IgD-negative memory B cell (primary cell): ENCODE results near the gene DLG1. TPM values are rescaled to one million over a fixed set of nuclear protein-coding genes. Genes with fewer than 3 reads are reported as not detected.

Experiments used
- H3K27ac Mint-ChIP-seq, 3 donors: one replicate each; pipeline ENCODE4 v1.8.0; 2020 to 2022; ENCODE audit warnings: mild to moderate bottlenecking in 3 of 3, mixed read lengths in 3 of 3, moderate library complexity in 1 of 3
- H3K27me3 Mint-ChIP-seq: one replicate; pipeline ENCODE4 v1.8.0; 2021; ENCODE audit warnings: mixed read lengths
- H3K36me3 Mint-ChIP-seq: one replicate; pipeline ENCODE4 v1.8.0; 2020; ENCODE audit warnings: mild to moderate bottlenecking, mixed read lengths
- H3K4me1 Mint-ChIP-seq, 3 donors: one replicate each; pipeline ENCODE4 v1.8.0; 2020 to 2022; ENCODE audit warnings: mixed read lengths in 3 of 3, mild to moderate bottlenecking in 1 of 3
- H3K4me3 Mint-ChIP-seq, 4 donors: one replicate each; pipeline ENCODE4 v1.8.0; 2020 to 2022; ENCODE audit warnings: mild to moderate bottlenecking in 4 of 4, mixed read lengths in 4 of 4, moderate library complexity in 3 of 4
- H3K9me3 Mint-ChIP-seq, 3 donors: one replicate each; pipeline ENCODE4 v1.8.0; 2020 to 2021; ENCODE audit warnings: mixed read lengths in 3 of 3, mild to moderate bottlenecking in 1 of 3
- polyA plus RNA-seq: library from polyadenylated mRNA; unstranded; fragments of 300-500 nt; fragmentation: Illumina TruSeq; gene quantifications from one replicate; pipeline ENCODE4 v1.2.3, GENCODE V29; 2021

The DLG1 gene
- polyA plus RNA-seq, 1 donor from 2014 or later, result 28.6 TPM

DNA sequence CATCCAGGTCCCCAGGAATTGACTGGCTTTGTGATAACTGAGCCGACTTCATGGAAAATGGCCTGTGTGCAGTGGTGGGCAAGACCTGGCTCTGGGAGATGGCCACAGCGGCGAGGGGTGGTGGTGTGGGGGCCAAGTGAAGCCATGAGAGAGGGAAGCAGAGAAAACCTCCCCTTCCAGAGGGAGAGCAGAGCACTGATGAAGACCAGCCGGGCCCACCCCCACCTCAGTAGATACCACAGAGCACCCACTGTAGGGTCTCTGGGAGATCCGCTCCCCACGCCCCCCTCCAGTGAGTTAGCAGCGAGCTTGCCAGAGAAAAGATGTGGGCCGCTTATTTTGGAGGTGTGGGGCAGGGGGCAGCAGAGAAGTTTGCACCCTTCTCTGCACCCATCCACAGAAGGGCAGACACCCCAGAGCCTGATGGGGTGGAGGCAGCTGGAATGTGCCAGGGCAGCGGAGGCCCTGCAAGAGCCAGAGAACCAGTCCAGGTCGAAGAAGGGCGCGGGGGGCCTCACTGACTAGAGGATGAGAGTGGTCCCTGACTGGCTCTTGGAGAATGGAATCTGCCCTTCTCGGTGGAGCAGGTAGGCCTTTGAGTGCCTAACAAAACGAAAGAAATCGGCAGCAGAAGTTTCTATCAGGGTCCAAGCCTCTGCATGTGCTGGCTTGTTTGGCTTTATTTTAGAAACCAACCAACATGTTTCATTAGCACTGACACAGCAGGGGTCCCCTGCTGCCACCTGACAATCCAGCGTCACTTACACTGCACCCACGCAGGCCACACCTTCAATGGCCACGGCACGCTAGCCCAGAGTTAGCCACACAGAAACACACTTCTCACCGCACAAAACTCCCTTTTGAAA, 297.1 kb downstream of the DLG1 start:
- Mint-ChIP-seq H3K9me3 (no peaks in the 10 kb centered on the region), H3K4me3 (peak overlapping the region; percentile 74 to 90 (median 80)), H3K27me3 (peaks cover 4% of the 10 kb centered on the region), H3K27ac (peak overlapping the region in 2 of 3 donors; percentile 3 to 50), H3K4me1 (peaks cover 5 to 10% (median 9%) of the 10 kb centered on the region in 3 donors), H3K36me3 (no peaks in the 10 kb centered on the region)

DNA sequence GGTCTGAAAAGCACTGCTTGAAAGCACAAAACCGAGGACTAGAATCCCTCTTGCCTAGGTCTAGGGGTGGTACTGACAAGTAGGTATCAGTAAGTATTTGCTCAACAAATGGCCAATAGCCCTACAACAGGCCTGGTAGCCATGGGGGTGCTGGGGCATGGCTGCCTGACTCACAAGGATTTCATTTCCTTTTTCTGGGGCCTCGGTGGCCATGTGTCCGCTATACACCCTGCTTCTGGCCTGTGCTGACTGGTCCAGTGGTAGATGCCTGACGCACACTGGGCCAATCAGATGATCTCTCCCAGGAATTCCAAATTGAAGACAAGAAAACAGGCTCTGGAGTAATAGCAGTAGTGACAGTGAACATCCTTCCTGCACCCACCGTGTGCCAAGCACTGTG, 298.2 kb downstream of the DLG1 start:
- no peaks in the 10 kb centered on the region for H3K9me3 Mint-ChIP-seq
- H3K27ac Mint-ChIP-seq, result no peak overlapping the region
- H3K4me3 Mint-ChIP-seq, result peak overlapping the region in 1 of 4 donors; percentile 57

DNA sequence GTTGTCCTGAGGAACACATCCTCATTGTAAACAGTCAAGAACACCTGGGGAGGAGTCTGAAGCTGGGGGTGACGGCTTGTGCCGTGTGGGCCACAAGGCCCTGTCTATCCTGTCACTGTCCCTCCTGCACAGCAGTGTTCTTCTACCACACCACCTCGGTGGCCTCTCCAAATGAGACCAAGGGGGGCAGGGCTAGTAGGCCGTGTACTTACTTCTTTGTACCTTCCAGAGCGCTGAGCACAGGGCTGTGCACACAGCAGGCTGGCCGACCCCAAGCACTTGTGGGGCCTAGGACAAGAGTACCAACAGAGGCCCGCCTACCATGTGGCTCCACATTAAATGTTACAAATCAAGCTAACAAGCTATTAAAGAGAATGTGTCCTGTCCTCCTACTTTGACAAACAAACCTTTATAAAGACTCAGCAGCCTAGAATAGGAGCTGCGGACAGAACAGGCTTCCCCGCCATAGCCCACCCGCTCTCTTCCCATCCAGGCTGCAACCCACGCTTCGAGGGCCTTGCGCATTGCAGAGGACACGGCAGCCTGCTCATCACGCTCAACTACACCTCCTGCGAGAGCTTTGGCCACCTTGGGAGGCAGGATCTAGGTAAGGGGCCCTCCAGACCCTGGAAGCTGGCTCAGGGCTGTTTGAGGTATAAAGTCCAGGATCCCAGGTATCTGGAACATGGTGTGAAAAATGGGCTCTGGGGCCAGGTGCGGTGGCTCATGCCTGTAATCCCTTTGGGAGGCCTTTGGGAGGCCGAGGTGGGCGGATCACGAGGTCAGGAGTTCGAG, 299.2 kb downstream of the DLG1 start:
- Mint-ChIP-seq H3K27me3 (no peaks in the 10 kb centered on the region), H3K27ac (no peak overlapping the region), H3K36me3 (no peaks in the 10 kb centered on the region), H3K9me3 (no peaks in the 10 kb centered on the region), H3K4me1 (peaks cover 0 to 8% (median 7%) of the 10 kb centered on the region in 3 donors), H3K4me3 (peak overlapping the region in 1 of 4 donors; percentile 36)

More for the DNA sequence above, 298.2 kb downstream of the DLG1 start:
- H3K27me3 Mint-ChIP-seq, result peaks cover 1% of the 10 kb centered on the region
- H3K36me3 Mint-ChIP-seq, result no peaks in the 10 kb centered on the region
- H3K4me1 Mint-ChIP-seq, result peaks cover 5 to 10% (median 9%) of the 10 kb centered on the region in 3 donors

GRCh38 chr3:196997311-196997710, 301.1 kb downstream of the DLG1 start:
- no peaks in the 10 kb centered on the region for H3K9me3 Mint-ChIP-seq
- H3K27ac Mint-ChIP-seq, result no peak overlapping the region
- H3K4me3 Mint-ChIP-seq, result no peak overlapping the region
- no peaks in the 10 kb centered on the region for H3K27me3 Mint-ChIP-seq
- H3K4me1 Mint-ChIP-seq, result peaks cover 0 to 4% (median 3%) of the 10 kb centered on the region in 3 donors
- no peaks in the 10 kb centered on the region for H3K36me3 Mint-ChIP-seq

GRCh38 chr3:196996454-196997265, 301.8 kb downstream of the DLG1 start:
- Mint-ChIP-seq H3K9me3 (no peaks in the 10 kb centered on the region), H3K27ac (no peak overlapping the region), H3K4me3 (peak overlapping the region in 1 of 4 donors; percentile 31)

GRCh38 chr3:196995646-196996355, 302.6 kb downstream of the DLG1 start:
- peak overlapping the region in 1 of 4 donors; percentile 34 for H3K4me3 Mint-ChIP-seq
- H3K27me3 Mint-ChIP-seq, result no peaks in the 10 kb centered on the region
- H3K36me3 Mint-ChIP-seq, result no peaks in the 10 kb centered on the region
- H3K4me1 Mint-ChIP-seq, result no peaks in the 10 kb centered on the region
- no peak overlapping the region for H3K27ac Mint-ChIP-seq
- no peaks in the 10 kb centered on the region for H3K9me3 Mint-ChIP-seq

More at GRCh38 chr3:196996454-196997265, 301.8 kb downstream of the DLG1 start:
- no peaks in the 10 kb centered on the region for H3K36me3 Mint-ChIP-seq
- H3K4me1 Mint-ChIP-seq, result peaks cover 0 to 3% (median 2%) of the 10 kb centered on the region in 3 donors
- no peaks in the 10 kb centered on the region for H3K27me3 Mint-ChIP-seq

GRCh38 chr3:196995027-196995426, 303.4 kb downstream of the DLG1 start:
- no peaks in the 10 kb centered on the region for H3K27me3 Mint-ChIP-seq
- H3K36me3 Mint-ChIP-seq, result no peaks in the 10 kb centered on the region
- H3K4me1 Mint-ChIP-seq, result no peaks in the 10 kb centered on the region
- H3K9me3 Mint-ChIP-seq, result no peaks in the 10 kb centered on the region
- no peak overlapping the region for H3K27ac Mint-ChIP-seq
- no peak overlapping the region for H3K4me3 Mint-ChIP-seq

- Mint-ChIP-seq H3K36me3 (no peaks in the 10 kb centered on the region), H3K9me3 (no peaks in the 10 kb centered on the region), H3K4me3 (no peak overlapping the region), H3K27me3 (peaks cover 3% of the 10 kb centered on the region), H3K27ac (peak overlapping the region in 1 of 3 donors; percentile 31), H3K4me1 (no peaks in the 10 kb centered on the region)
Measured at GRCh38 chr3:196994056-196994455, 304.4 kb downstream of the DLG1 start.
